Stimulated activated CD8-positive, alpha-beta memory T cell treated with anti-CD3 and anti-CD28 coated beads, Interleukin-7, amount 100 ng/mL, for 1 hour (primary cell): ENCODE data around the gene CAMKMT.

Experiments used
- DNase-seq, 2 donors: peaks; one replicate each; pipeline ENCODE4 v3.0.0-alpha.2; 2020; ENCODE audit warnings: low read depth in 2 of 2

Gene CAMKMT

DNA sequence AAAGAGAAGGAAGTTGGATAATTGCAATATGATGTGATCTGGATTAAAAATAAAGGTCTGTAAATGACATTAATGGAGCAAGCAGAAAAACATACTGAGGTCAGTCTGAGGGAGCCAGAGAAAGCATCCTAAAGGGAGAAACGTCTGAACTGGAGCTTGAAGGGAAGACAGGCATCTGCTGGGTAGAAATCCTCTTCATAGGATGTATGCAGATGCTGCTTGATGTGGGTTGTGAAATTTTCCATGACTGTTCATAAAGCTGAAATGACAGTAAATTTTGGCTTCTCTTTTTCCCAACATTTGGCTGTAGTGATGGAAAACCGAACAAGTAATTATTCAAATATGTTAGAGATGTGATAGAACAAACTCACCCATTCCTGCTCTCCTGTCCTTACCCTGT, 287.6 kb downstream of the CAMKMT start:
- DNase-seq: no peak

DNA sequence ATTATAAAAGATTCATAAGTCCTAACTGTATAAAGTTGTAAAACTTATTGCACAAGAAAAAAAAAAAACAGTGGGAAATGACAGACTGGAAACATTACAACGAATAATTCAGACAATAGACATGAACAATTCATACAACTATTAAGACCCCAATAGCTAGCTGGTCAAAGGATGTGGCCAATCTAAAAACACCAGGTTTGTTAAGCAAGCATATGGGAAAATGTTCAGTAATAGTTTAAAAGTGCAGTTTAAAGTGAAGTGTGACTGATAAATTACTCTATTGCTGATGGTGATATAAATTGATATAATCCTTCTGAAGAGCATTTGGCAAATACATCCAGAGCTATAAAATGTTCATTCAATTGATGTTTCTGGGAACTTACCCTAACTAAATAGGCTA, 289.0 kb downstream of the CAMKMT start:
- no peak for DNase-seq

DNA sequence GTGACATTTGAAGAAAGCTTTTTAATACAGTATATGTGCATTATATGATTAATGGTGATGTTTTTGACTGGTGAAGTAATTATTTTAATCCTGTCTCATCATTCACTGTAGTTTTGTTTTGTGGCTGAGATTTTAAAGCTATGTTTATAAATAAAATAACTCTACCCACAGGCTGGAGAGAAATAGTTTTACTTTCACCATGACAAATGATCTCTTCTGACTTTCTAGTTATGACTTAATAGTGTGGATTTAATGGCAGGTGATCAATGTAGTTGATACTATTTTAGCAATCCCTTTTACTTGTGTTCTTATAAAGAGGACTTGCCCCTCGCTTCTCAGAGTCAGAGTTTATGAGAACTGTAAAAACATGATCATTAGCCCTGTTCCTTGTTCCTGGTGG, 290.2 kb downstream of the CAMKMT start:
- no peak for DNase-seq

DNA sequence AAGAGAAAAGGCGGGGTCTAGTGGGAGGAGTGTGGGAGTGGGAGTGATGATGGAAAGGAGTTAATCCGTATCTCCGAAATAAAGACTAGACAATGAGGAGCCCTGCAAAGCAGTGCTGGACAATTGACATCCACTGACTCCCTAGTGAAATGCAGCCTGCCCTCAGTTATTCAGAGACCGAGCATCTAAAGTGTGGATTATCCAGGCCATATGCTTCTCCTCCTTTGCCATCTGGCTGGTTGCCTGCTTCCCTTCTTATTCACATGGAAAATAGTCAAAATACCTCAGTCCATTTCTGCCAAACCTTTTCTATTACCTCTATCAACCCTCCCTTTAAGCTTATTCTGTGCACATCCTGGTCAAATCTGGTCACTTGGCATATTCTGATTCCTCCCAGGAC, 291.0 kb downstream of the CAMKMT start:
- DNase-seq: no peak

DNA sequence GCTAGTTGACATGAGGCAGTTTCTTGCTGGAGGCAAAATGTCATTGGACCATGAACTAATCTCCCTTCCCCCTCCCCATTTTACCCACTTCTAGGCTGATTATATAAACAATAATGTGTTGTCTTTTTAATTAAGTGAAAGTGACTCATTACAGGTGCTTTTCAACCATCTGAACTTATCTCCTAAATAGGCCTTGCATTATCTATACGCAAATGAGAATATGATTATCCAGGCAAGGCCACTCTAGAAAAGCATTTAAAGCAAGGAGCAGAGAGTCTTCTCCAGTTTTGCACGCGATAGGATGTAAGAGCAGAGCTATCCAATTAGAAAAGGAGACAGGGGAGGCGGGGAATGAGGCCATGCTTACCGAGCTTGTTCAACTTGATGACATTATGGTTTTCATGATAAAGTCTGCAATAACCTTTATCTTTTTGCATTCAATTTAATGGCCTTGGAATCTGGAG, 293.7 kb downstream of the CAMKMT start:
- no peak for DNase-seq

DNA sequence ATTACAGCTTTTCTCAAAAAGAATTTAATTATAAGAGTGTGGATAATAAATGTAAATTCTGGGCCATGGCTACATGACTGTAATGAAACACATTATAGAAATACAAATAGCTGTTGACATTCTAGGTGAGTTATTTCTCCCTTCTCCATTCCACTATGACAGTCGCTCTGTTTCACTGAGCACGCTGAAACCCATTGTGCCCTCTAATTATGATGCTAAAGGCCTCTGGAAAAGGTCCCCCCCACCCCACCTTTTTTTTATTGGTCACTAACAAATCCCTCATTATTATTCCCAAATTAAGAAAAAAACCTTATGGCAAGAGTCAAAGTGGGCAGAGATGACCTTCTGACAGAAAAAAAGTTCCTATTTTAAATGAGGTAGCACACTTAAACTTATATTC, 294.7 kb downstream of the CAMKMT start:
- DNase-seq: no peak

DNA sequence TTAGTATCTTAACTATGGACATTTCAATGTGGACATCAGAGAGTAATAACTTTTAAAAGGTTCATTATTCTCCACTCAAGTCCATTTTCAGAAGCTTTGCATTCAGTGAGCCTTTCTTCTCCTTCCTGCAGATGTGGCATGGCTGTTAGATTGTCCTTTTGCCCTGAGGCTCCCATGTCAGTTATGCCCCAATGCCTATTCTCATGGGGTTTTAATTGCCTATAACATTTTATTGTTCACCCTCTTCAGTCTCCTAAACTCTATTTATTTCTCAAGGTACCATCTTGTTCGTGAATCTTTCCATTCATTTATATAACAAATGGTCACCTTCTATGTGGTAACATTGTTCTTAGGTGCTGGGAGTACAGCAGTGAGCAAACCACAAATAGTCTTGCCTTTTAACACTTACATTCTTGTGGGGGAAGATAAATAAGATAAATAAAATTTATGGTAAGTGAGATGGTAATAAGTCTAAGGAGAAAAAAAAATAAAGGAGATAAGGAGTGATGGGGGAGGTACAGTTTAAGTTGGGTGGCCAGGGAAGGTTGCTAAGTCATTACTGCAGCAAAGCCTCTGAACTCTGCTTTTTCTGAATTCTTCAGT, 301.8 kb downstream of the CAMKMT start:
- DNase-seq: no peak

DNA sequence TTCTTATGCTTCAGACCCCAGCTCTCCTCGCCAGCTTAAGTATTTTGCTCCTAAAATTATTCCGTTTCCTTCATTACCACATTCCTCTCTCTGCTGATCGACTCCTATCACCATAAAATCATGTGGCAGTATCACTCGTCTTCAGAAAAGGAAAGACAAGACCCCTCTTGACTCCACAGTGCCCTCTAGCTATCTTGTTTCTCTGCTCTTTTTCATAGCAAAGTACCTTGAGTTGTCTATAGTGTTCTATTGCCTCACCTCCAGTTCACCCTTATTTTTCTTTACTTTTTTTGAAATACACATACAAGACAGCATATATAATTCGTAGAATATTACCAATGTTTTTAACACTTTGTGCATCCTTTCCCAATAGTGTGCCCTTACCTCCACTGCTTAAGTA, 306.6 kb downstream of the CAMKMT start:
- no peak for DNase-seq

DNA sequence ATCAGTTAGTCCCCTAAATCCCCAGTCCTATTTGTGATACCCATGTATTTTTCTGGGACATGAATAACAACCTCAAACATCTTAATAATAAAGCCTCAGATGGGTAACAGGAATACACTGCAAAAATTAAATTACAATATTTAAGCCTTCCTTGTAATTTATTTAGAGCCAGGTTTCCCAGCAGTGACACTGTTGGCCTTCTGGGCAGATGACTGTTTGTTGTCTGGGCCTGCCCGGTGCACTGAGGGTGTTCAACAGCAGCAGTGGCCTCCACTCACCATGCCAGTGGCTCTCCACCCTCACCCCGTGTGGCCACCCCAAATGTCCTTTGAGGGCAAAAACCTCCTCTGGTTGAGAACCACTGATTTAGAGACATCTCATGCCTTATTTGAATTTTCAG, 309.5 kb downstream of the CAMKMT start:
- DNase-seq: no peak

DNA sequence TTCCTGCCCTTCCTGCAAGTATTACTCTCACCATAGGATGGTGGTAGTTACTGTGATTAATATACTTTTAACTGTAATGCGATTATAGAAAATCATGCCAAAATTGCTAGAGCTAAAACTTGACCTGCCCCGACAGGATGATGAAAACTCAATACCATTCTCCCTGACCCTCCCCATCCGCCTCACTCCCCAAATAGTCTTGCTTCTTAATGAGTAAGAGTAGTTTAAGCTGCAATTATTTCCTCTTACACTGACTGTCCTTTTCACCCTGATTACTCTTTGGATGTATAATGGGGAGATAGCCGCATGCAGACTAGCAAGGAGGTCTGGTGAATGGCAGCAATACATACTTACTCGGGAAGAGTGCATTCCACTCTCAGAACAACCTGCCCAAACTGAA, 310.2 kb downstream of the CAMKMT start:
- no peak for DNase-seq

DNA sequence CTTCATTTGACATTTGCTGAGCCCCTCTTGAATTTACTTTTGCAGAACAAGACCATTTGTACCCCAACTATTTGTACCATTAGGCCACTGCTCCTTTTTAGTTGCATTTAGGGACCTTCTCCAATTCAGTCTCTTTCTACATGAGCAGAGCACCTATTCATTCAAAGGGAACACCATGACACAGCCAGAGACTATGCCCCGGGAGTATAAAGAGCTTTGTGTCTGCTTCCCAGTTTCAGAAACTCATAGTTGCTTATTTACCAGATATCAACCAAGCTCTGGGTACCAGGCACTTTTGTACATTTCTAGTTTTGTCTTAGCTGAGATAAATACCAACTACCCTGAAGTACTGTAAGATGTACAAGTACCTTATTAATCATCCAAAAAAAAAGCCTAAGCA, 310.7 kb downstream of the CAMKMT start:
- no peak for DNase-seq

DNA sequence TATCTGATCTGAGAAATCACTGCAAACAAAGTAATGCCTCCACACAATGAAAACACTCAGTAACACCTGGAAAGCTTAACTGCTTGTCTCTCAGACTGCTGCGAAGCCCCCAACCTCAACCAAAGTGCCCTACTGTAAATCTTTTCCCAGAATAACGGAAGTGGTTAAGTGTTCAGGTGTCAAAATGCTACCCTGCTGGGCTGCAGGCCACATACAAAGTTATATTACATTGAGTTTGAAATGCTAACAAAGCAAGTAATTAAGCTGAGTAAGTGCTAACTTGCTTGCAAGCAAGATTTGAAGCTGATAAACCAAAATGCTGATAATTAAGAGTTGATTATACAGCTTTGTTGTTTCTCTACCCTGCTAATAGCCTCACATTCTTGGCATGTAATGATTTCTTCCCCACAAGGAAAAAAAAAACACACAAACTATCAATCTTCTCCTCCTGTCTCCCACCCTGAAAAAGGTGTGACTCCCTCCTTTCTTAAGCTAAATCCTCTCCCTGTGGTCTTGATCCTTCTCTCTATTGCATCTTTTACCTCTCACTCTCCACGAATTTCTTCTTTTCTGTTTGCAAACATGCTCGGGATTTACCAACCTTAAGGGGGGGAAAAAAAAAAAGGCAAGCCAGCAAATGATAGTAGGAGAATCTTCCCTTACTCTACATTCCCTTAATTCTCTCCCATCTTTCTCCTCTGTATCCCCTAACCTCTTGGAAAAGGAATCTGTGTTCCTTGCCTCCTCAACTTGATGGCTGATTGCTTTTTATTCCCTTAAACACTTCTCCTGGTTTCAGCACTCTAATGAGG, 312.9 kb downstream of the CAMKMT start:
- no peak for DNase-seq

DNA sequence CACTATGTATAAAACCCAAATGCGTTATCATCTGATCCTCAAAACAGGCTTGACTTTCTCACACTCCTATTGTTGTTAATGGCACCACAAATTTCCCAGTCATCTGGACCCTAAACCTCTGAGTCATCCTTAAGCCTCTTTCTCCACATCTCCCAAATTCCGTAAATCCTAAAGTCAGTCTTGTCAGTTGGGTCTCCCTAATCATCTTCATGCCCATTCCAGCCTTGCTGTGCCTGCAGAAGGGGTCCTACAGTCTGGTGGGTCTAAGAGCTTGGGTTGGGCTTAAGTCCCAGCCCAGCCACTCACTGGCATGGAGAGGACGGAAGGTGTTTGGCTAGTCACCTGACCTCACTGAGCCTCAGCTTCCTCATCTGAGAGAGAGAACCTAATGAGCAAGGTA, 314.6 kb downstream of the CAMKMT start:
- no peak for DNase-seq

DNA sequence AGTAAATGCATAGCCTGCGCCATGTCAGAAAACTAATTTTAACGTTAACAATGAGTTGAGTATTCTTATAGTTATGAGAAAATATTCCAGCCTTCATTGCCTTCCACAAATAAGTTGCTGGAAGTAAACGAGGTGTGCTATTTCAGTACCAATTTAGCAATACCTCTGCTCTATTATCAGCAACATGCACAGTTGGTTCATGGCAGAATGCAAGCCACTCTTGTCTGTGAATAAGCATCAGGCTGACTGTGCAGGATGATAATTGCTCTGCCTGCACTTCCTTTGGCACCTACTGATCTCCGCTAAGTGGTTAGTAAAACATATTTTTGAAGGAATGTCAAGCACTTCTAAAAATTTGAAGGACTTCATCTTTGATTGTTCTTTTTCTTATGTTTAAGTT, 317.8 kb downstream of the CAMKMT start:
- DNase-seq: no peak

DNA sequence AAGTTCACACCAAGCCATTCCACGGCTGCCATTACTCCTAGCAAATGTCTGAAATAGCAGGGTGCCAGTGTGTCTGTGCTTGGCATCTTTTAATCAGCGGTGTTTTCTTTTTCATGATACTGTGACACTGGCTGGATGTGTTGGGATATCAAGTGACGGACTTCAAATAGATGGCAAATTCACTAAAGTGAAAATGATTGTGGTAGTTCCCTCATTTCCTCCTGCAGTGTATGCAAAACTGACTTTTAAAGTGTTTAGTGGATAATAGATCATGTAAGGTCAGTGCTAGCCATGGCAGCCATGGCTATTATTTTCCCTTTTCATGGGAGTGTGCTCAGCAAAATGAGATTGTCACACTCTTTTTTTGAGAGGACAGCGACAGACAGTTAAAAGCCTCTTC, 318.2 kb downstream of the CAMKMT start:
- DNase-seq: no peak

DNA sequence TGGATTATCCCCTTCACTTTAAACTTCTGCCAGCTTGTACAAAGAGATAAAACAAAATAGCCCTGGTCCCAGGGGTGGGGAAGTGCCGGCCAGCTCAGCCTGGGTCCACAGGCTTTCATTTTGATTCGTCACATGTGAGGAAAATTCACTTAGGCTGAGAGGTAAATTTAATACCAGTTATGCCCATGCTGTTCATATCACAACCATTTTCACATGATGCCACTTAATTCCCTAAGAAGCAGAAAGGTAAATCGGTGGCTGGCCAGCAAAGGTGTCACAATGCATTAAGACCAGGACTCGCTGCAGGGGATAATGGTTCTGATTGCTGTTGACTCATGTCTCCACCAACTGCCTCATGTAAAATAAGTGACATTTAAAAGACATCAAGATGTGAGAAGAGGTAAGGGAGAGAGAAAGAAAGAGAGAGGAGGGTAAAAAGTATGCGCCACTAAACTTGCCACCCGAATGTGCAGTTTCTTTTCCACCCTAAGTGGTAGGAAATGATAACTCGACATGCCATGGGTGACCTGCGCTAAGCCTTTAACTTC, 318.8 kb downstream of the CAMKMT start:
- DNase-seq: no peak

DNA sequence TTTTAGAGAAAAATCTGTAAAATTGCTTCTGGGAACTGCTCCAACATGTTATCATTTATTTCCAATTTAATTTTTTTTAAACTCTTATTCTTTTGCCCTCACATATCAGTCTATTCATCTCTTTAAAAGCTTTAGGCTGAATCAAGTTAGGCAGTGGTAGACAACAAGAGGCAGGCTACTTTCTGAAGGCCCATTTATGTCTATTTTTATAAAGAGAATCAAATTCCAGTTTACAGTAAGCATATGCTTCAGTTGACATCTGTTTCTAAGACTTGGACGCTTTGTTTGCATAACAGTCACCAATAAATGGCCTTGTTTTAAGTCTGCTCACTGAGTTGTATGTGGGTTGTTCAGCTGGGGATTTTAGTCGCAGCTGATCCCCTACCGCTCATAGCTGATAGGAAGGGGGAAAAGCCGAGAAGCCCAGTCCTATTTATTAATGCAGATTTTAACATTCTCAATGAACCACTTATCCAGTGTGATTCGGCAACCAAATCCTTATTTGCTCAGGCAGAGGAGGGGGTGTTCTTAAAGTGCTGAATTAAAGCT, 319.3 kb downstream of the CAMKMT start:
- DNase-seq: no peak

DNA sequence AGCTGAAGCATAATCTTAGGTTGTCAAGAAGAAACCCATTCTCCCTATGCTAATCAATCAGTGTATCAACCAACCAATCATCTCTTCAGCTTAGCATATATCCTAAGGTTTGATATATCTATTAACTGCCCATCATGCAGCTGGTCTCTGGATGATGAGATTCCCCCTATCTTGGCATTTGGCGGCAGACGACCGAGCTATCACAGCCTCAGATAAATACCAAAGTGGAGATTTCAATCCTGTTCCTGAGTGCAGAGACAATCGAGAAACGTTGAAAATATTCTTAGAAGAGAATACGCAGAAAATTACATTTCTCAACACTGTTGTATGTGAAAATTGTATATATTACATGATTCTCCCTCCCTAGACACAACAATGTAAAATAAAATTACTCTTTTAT, 320.7 kb downstream of the CAMKMT start:
- no peak for DNase-seq

DNA sequence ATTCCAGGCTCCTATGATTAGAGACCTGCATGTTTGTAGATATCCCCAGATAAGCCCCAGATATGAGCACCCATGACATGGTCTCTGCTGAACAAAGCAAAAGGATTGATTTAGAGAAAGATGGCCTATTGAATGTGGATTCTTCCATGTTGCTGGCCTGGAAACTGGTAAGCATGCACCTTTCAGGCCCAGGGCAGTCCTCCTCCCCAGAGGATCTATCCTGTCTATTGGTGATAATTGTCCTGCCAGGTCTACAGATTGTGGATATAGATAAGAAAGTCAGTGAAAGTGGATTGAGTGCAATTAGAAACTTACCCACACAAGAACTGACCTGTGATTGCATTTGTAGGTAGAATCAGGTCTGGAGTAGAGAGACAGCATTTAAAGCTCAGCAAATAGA, 322.8 kb downstream of the CAMKMT start:
- DNase-seq: no peak

DNA sequence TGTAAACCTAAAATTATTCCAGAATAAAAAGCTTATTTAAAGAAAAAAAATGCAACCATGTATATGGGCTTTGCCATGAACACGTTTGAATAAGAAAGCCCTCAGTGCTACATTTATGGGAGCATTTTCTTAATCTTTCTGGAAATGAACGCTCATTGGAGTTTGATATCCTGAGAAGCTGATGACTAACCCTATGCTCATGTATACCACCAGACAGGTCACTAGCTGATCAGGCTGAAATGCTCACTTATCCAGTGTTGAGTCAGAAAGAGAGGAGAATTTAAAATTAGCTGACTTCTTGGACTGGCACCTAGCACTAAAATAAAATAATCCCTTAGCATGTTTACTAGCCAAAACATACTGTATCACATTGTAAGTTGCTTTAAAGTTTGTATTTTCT, 324.8 kb downstream of the CAMKMT start:
- no peak for DNase-seq

DNA sequence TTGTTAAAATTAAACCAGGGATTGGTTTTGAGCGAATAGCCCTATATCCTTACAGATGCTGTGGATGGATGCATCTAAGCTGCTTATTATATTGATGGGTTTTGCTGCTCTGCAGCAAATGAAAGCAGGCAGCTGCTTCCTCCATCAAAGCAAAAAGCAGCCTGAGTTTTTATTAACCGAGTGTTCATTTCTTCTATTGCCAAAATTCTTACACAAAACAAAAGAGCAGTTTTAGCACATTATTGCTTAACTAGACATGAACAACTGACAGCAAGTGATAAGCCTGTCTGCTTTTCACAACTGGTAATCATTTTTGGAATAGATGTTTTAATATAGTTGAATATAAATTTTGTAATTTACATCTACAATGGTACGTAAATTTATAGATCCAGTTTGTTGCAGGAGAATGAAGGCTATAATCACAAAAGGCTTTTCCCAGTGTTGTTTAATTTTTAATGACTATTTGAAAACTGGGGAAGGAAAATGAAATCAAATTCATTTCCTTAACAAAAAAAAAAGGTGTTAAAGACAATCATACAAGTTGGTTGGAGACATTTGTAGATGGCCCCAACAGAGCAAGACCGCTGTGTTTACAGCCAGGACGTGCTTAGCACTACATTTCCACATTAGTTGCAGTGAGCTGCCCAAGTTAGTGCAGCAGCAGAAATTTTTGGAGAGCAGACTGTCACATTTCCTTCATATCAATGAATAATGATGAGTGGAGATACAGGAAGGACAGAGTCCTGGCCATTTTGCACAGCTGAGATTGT, 326.1 kb downstream of the CAMKMT start:
- DNase-seq: no peak

DNA sequence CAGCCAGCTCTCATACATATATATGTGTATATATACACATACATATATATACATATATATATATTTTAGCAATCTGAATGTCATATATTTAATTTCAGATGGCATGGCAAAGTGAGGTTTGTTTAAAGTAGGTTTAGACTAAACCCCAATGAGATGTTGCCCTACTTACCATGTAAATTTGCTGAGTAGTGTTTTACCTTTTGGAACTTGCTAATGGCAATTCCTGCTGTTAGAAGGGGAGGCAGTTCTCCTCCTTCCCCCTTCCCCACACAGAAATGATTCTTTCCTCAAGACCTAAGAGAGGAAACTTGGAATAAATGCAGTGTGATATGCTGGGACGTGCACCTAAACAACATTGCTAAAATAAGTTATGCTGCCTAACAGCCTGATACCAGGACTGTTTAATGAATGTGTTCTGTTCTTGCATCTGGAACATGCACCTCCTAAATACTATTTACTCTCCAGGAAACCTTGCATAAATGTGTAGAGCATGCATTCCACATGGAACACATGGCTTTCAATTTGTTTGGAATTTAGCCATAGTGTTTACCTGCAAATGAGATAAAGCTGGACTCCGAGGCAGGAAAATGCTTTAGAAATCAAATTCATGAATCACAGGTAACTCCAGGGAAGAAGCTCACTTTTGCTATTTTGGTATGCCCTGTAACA, 326.8 kb downstream of the CAMKMT start:
- DNase-seq: no peak
